CD4-positive, alpha-beta memory T cell (primary cell): ENCODE data around the gene GALNT7. TPM values are rescaled to one million over a fixed set of nuclear protein-coding genes. Genes with fewer than 3 reads are reported as not detected.

Experiments
- CTCF ChIA-PET: fragments of 350-600 bp; sonication (Branson Sonifier 250); formaldehyde crosslinking; loops from one replicate; lab custom pipeline; 2021; ENCODE audit warnings: inconsistent platforms; ENCODE audit not compliant: partially characterized antibody; lab: Charles Lee
- POLR2A ChIA-PET: fragments of 350-600 bp; sonication (Branson Sonifier 250); formaldehyde crosslinking; loops from one replicate; lab custom pipeline; 2021; ENCODE audit not compliant: partially characterized antibody; lab: Charles Lee
- DNase-seq, 5 donors: peaks; one replicate each; pipeline versions ENCODE4 v3.0.0 to v3.0.0-alpha.2; 2020 to 2022; ENCODE audit warnings: mixed read lengths in 1 of 5
- H3K27ac ChIP-seq: one replicate; pipeline ENCODE4 v1.7.0; 2013; ENCODE audit warnings: low read depth, low read length
- H3K27me3 ChIP-seq: 2 replicates; pipeline ENCODE4 v1.7.0; 2013; ENCODE audit warnings: mild to moderate bottlenecking, low read length, moderate library complexity; ENCODE audit not compliant: insufficient read depth
- H3K36me3 ChIP-seq: 2 replicates; pipeline ENCODE4 v1.7.0; 2013; ENCODE audit warnings: mild to moderate bottlenecking, low read length, moderate library complexity; ENCODE audit not compliant: insufficient read depth
- H3K4me1 ChIP-seq: 2 replicates; pipeline ENCODE4 v1.7.0; 2013; ENCODE audit warnings: mild to moderate bottlenecking, low read length, moderate library complexity; ENCODE audit not compliant: insufficient read depth
- H3K4me3 ChIP-seq, 2 donors: one replicate each; pipeline ENCODE4 v1.7.0; 2013; ENCODE audit warnings: low read length in 2 of 2, mild to moderate bottlenecking in 1 of 2
- H3K9me3 ChIP-seq, 2 donors: one replicate each; pipeline ENCODE4 v1.7.0; 2013; ENCODE audit warnings: low read length in 2 of 2, control low read depth in 1 of 2; ENCODE audit not compliant: control insufficient read depth in 1 of 2
- H3K27ac Mint-ChIP-seq, 7 donors: one replicate each; pipeline ENCODE4 v1.8.0; 2020 to 2021; ENCODE audit warnings: mixed read lengths in 7 of 7, mild to moderate bottlenecking in 6 of 7, inconsistent platforms in 3 of 7, moderate library complexity in 3 of 7
- H3K27me3 Mint-ChIP-seq, 2 donors: one replicate each; pipeline ENCODE4 v1.8.0; 2020 to 2021; ENCODE audit warnings: mixed read lengths in 2 of 2
- H3K36me3 Mint-ChIP-seq, 2 donors: one replicate each; pipeline ENCODE4 v1.8.0; 2020 to 2021; ENCODE audit warnings: mixed read lengths in 2 of 2, inconsistent platforms in 1 of 2, mild to moderate bottlenecking in 1 of 2
- H3K4me1 Mint-ChIP-seq, 4 donors: one replicate each; pipeline ENCODE4 v1.8.0; 2020 to 2021; ENCODE audit warnings: mixed read lengths in 4 of 4, mild to moderate bottlenecking in 1 of 4
- H3K4me3 Mint-ChIP-seq, 8 donors: one replicate each; pipeline ENCODE4 v1.8.0; 2020 to 2021; ENCODE audit warnings: mixed read lengths in 8 of 8, mild to moderate bottlenecking in 7 of 8, moderate library complexity in 6 of 8, inconsistent platforms in 3 of 8
- H3K9me3 Mint-ChIP-seq, 8 donors: one replicate each; pipeline ENCODE4 v1.8.0; 2020 to 2021; ENCODE audit warnings: mixed read lengths in 8 of 8, mild to moderate bottlenecking in 5 of 8, inconsistent platforms in 3 of 8, moderate library complexity in 1 of 8
- intact Hi-C: fragments of 100-400 bp; cut with micrococcal nuclease; formaldehyde crosslinking; loops from one replicate; pipeline ENCODE4 v1.15.1; 2023
- polyA plus RNA-seq, 2 donors: library from polyadenylated mRNA; unstranded; fragments of 300-500 nt; fragmentation: Illumina TruSeq; gene quantifications; one replicate each; pipeline ENCODE4 v1.2.3, GENCODE V29; 2021
- total RNA-seq, 2 experiments: library from RNA; stranded (reverse); gene quantifications; one replicate each; pipeline ENCODE4 v1.2.3, GENCODE V29; 2021

The GALNT7 gene
- total and polyA plus RNA-seq, 4 experiments from 2014 or later: 12.6 to 26.3 (median 22.3) TPM

DNA sequence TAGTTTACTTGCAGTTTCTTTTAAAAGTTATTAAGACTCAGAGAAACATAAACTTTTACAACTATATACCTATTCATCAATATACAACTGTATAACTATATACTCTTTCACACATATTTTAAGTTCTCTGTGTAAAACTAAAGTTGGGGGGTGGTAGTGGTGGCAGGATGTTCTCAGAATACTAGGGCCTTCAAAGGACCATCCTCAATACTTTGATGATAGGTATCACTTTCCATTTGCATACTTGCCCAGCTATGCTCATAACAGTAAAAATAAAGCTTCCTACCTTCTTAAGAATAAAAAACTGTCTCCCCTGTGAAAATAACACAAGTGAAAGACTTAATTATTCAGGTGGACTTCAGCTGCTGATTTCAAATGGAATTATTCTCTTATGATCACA lies 2.9 kb upstream of the GALNT7 start:
- Histone ChIP-seq H3K9me3 (no peaks in the 10 kb centered on the region), H3K27ac (no peak overlapping the region), H3K36me3 (no peaks in the 10 kb centered on the region), H3K27me3 (no peaks in the 10 kb centered on the region), H3K4me1 (peaks cover 18% of the 10 kb centered on the region), H3K4me3 (no peak overlapping the region)
- Mint-ChIP-seq H3K9me3 (no peaks in the 10 kb centered on the region), H3K36me3 (peaks cover 0 to 12% of the 10 kb centered on the region in 2 donors), H3K27me3 (no peaks in the 10 kb centered on the region), H3K4me3 (no peak overlapping the region), H3K27ac (peak overlapping the region in 3 of 7 donors; percentile 9 to 84 (median 79)), H3K4me1 (peaks cover 17 to 27% (median 22%) of the 10 kb centered on the region in 4 donors)
- intact Hi-C loops: no loop called here
- POLR2A ChIA-PET: no interaction called here
- CTCF ChIA-PET: interaction anchor here (0.9 to 1.5 kb wide), 2 partner anchors 8 to 111 kb away, joined by 3 to 4 read pairs; no protein-coding TSS in a partner anchor
- DNase-seq: no peak

DNA sequence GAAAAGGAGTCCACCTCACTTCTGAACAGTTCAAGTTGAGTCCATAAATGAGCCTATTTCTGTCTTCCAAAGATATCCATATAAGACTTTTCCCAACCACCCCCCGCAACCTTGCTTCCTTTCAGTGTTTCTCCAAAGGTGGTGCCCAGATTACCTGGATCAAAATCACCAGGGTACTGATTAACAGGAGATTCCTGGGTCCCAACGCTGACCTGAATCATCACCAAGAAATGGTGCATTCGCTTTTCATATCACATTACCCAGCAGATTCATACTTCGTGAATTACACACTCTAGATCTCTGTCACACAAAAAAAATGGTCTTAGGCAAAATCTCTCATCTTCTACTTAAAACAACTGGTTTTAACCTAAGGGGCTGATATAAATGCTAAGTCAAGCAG lies 2.1 kb upstream of the GALNT7 start:
- H3K4me3 ChIP-seq: no peak overlapping the region
- no peaks in the 10 kb centered on the region for H3K36me3 ChIP-seq
- no peaks in the 10 kb centered on the region for H3K27me3 Mint-ChIP-seq
- intact Hi-C loops: no loop called here
- peak overlapping the region in 2 of 8 donors; percentile 14 to 40 for H3K4me3 Mint-ChIP-seq
- ChIA-PET CTCF (no interaction called here), POLR2A (no interaction called here)
- no peaks in the 10 kb centered on the region for H3K9me3 ChIP-seq
- peaks cover 0 to 12% of the 10 kb centered on the region in 2 donors for H3K36me3 Mint-ChIP-seq
- H3K9me3 Mint-ChIP-seq: no peaks in the 10 kb centered on the region
- DNase-seq: no peak
- H3K4me1 ChIP-seq: peaks cover 26% of the 10 kb centered on the region
- no peak overlapping the region for H3K27ac ChIP-seq
- H3K27ac Mint-ChIP-seq: peak overlapping the region in 3 of 7 donors; percentile 2 to 89 (median 70)
- no peaks in the 10 kb centered on the region for H3K27me3 ChIP-seq
- H3K4me1 Mint-ChIP-seq: peaks cover 22 to 35% (median 28%) of the 10 kb centered on the region in 4 donors

DNA sequence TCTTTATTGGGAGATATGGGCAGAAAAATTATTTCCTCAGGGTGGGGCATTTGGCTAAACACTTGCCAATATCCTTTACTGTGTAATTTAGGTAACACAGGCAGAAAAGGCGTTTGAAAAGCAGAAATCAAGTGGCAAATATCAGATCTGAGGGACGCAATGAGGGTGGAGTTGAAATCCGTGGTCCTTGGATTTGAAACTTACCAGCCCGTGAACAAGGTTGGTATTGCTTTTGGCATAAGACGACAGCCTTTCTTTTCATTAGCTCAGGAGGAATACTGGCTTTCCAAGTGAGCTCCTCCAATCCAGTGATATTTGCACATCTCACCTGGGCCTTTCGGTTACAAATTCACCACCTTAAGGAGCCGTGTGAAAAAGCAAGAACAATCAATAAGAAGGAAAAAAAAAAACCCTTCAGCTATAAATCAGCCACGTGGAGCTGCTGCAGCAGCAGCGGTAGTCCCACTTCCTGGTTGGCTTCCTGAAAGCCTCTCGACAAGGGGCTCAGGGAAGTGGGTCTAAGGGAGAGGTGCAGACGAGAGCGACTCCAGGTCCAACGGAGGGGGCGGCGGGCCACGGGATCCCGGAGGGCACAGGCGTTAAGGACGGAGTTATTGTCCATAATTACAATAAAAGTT lies 734 bp upstream of the GALNT7 start:
- H3K27me3 ChIP-seq: no peaks in the 10 kb centered on the region
- Mint-ChIP-seq H3K9me3 (no peaks in the 10 kb centered on the region), H3K27me3 (no peaks in the 10 kb centered on the region), H3K4me1 (peaks cover 28 to 44% (median 36%) of the 10 kb centered on the region in 4 donors), H3K36me3 (peaks cover 0 to 12% of the 10 kb centered on the region in 2 donors), H3K27ac (peak overlapping the region; percentile 4 to 95 (median 89)), H3K4me3 (peak overlapping the region; percentile 95 to 99 (median 98))
- peak overlapping the region; percentile 62 to 66 for H3K4me3 ChIP-seq
- DNase-seq: peak in 4 of 5 donors; percentile 10 to 46 (median 20)
- no peaks in the 10 kb centered on the region for H3K9me3 ChIP-seq
- CTCF ChIA-PET: interaction anchor here (0.7 to 1.9 kb wide), 3 partner anchors 37 to 338 kb away, joined by 3 to 12 read pairs (median 3); no protein-coding TSS in a partner anchor
- intact Hi-C loops: loop anchor here (1.0 to 2.0 kb wide), 3 partner anchors 155 to 201 kb away; no protein-coding TSS in a partner anchor
- H3K4me1 ChIP-seq: peaks cover 26% of the 10 kb centered on the region
- peak overlapping the region; percentile 58 for H3K27ac ChIP-seq
- POLR2A ChIA-PET: interaction anchor here (1.0 to 3.7 kb wide), 4 partner anchors 18 to 202 kb away, joined by 4 to 27 read pairs (median 8); partner anchors contain the start of genes HMGB2 and SAP30
- H3K36me3 ChIP-seq: no peaks in the 10 kb centered on the region

DNA sequence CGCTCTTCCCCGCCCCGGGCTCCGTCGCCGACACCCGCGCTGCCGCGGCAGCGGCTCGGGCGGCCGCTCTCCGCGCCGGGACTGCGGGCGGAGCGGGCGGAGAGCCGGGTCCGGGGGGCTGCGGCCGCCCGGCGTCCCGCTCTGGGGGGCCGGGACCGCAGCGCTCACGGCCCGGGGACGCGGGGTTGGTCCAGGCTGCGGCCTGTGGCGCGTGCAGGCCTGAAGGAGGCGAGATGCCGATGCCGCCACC lies 492 bp downstream of the GALNT7 start:
- Histone ChIP-seq H3K36me3 (no peaks in the 10 kb centered on the region), H3K9me3 (no peaks in the 10 kb centered on the region), H3K27ac (peak overlapping the region; percentile 58), H3K27me3 (no peaks in the 10 kb centered on the region), H3K4me1 (peaks cover 31% of the 10 kb centered on the region), H3K4me3 (peak overlapping the region in 1 of 2 donors; percentile 78)
- Mint-ChIP-seq H3K4me1 (peaks cover 37 to 52% (median 44%) of the 10 kb centered on the region in 4 donors), H3K27me3 (no peaks in the 10 kb centered on the region), H3K9me3 (no peaks in the 10 kb centered on the region), H3K36me3 (peaks cover 0 to 12% of the 10 kb centered on the region in 2 donors), H3K4me3 (no peak overlapping the region), H3K27ac (no peak overlapping the region)
- ChIA-PET POLR2A (interaction anchor here (0.6 to 3.7 kb wide), 3 partner anchors 165 to 203 kb away, joined by 4 to 27 read pairs (median 8); partner anchors contain the start of genes HMGB2 and SAP30), CTCF (interaction anchor here (1.9 kb wide), 1 partner anchor 156 kb away, joined by 12 read pairs; no protein-coding TSS in a partner anchor)
- intact Hi-C loops: loop anchor here (2.0 kb wide), 2 partner anchors 156 to 164 kb away; no protein-coding TSS in a partner anchor
- DNase-seq: peak in 1 of 5 donors; percentile 31

DNA sequence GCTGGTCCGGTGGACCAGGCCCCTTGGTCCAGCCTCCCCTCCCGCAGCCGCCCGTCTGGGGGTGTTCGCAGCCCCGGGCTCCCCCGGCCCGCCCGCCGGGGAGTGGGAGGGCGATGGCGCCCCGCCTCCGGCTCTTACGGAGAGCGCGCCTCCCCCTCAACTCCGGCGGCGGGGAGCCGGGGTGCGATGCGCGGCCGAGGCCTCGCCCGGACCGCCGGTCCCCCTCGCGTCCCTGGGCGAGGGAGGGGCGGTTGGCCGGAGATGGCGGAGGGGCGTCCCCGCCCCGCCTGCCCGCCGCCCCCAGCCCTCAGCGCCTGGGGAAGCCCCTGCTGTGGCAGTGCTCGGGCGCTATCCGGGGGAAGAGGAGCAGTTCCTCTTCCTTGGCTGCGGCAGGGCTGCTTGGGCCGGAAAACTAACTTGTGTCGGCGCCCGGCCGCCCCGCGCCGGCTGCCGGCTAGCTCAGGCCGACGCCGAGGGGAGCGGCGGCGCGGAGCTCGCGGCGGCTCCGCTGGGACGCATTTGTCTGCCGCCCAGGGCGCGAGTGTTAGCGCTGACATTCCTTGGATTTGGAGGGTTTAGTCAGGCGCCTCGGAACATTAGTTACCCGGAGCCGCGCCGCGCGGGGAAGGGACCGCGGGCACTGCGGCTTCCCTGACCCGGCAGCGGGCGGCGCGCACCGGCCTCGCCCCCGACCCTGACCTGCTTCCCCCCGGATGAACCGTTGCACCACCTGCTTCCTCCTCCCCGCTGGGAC lies 994 bp downstream of the GALNT7 start:
- Histone ChIP-seq H3K27ac (peak overlapping the region; percentile 58), H3K4me3 (peak overlapping the region in 1 of 2 donors; percentile 78), H3K36me3 (no peaks in the 10 kb centered on the region), H3K27me3 (no peaks in the 10 kb centered on the region), H3K9me3 (no peaks in the 10 kb centered on the region), H3K4me1 (peaks cover 31% of the 10 kb centered on the region)
- no peaks in the 10 kb centered on the region for H3K27me3 Mint-ChIP-seq
- H3K4me3 Mint-ChIP-seq: peak overlapping the region; percentile 76 to 90 (median 86)
- peaks cover 39 to 57% (median 48%) of the 10 kb centered on the region in 4 donors for H3K4me1 Mint-ChIP-seq
- POLR2A ChIA-PET: interaction anchor here (0.8 to 3.7 kb wide), 3 partner anchors 165 to 201 kb away, joined by 3 to 27 read pairs (median 4); partner anchors contain the start of genes HMGB2 and SAP30
- H3K27ac Mint-ChIP-seq: peak overlapping the region; percentile 16 to 96 (median 84)
- intact Hi-C loops: loop anchor here (2.0 kb wide), 2 partner anchors 157 to 163 kb away; no protein-coding TSS in a partner anchor
- peaks cover 0 to 12% of the 10 kb centered on the region in 2 donors for H3K36me3 Mint-ChIP-seq
- CTCF ChIA-PET: interaction anchor here (1.6 to 2.7 kb wide), 2 partner anchors 95 to 156 kb away, joined by 4 to 11 read pairs; no protein-coding TSS in a partner anchor
- H3K9me3 Mint-ChIP-seq: no peaks in the 10 kb centered on the region
- peak; percentile 58 to 74 (median 67) for DNase-seq

- H3K4me1 ChIP-seq: peaks cover 31% of the 10 kb centered on the region
- Mint-ChIP-seq H3K36me3 (peaks cover 0 to 12% of the 10 kb centered on the region in 2 donors), H3K4me1 (peaks cover 40 to 62% (median 51%) of the 10 kb centered on the region in 4 donors), H3K27me3 (no peaks in the 10 kb centered on the region), H3K4me3 (peak overlapping the region; percentile 76 to 90 (median 86)), H3K27ac (peak overlapping the region; percentile 16 to 96 (median 84)), H3K9me3 (no peaks in the 10 kb centered on the region)
- intact Hi-C loops: no loop called here
- peak overlapping the region in 1 of 2 donors; percentile 78 for H3K4me3 ChIP-seq
- ChIA-PET POLR2A (interaction anchor here (0.8 to 3.7 kb wide), 3 partner anchors 164 to 200 kb away, joined by 3 to 27 read pairs (median 4); partner anchors contain the start of genes HMGB2 and SAP30), CTCF (interaction anchor here (0.7 to 2.7 kb wide), 5 partner anchors 94 to 159 kb away, joined by 3 to 11 read pairs (median 4); no protein-coding TSS in a partner anchor)
- H3K9me3 ChIP-seq: no peaks in the 10 kb centered on the region
- H3K27me3 ChIP-seq: no peaks in the 10 kb centered on the region
- H3K27ac ChIP-seq: peak overlapping the region; percentile 58
- DNase-seq: no peak
- H3K36me3 ChIP-seq: no peaks in the 10 kb centered on the region
Measured at GRCh38 chr4:173170182-173170778, 1.7 kb downstream of the GALNT7 start.
